AG08395 (cell line): ENCODE measurements around the gene RPL23.

Source experiments
- DNase-seq: peaks from one replicate; pipeline ENCODE4 v3.0.0; 2012; ENCODE audit warnings: mixed read lengths, low spot score

The RPL23 gene

GRCh38 chr17:38798614-38799500 is 54.7 kb downstream of the RPL23 start:
- peak; percentile 46 for DNase-seq
